GM12878 (cell line): ENCODE data around the gene BMP7. TPM values are rescaled to one million over a fixed set of nuclear protein-coding genes. Genes with fewer than 3 reads are reported as not detected.

ENCODE experiments used
- ATAC-seq: fragments of 200-7000 bp; cut with Tn5 transposase; 3 replicates; pipeline ENCODE4 v1.9.1; 2020; ENCODE audit warnings: mild to moderate bottlenecking, moderate library complexity
- BruUV-seq: library from RNA; stranded (reverse); fragments of 400-500 nt; replicated peaks from 2 replicates; lab custom pipeline; 2021; lab: Mats Ljungman, UMichigan
- CTCF ChIA-PET: fragments of 300-600 bp; sonication (Branson Sonifier 250); formaldehyde crosslinking; extraction: SDS; loops from one replicate; lab custom pipeline; 2021; ENCODE audit warnings: inconsistent platforms; lab: Yijun Ruan, JAX
- POLR2A ChIA-PET: fragments of 350-600 bp; formaldehyde crosslinking; extraction: SDS; loops from one replicate; lab custom pipeline; 2021; ENCODE audit warnings: inconsistent platforms; lab: Charles Lee
- RAD21 ChIA-PET: fragments of 300-600 bp; sonication (Branson Sonifier 250); formaldehyde crosslinking; loops from one replicate; lab custom pipeline; 2023; ENCODE audit warnings: antibody characterized with exemption; ENCODE audit not compliant: unreplicated experiment; lab: Charles Lee
- SMC1A ChIA-PET: fragments of 300-600 bp; sonication (Branson Sonifier 250); formaldehyde crosslinking; loops from one replicate; lab custom pipeline; 2023; ENCODE audit not compliant: unreplicated experiment, uncharacterized antibody; lab: Charles Lee
- DNase-seq: peaks from one replicate; pipeline ENCODE4 v3.0.0-alpha.2; 2011; ENCODE audit warnings: low read depth, low spot score
- FAIRE-seq: peaks from 3 replicates; lab custom pipeline; 2011; peaks lifted over from hg19 to GRCh38; lab: Jason Lieb, UNC
- H2AFZ ChIP-seq: 2 replicates; pipeline ENCODE4 v1.6.0; 2011; ENCODE audit warnings: low read depth, low read length, control low read depth; ENCODE audit not compliant: control insufficient read depth
- H3K27ac ChIP-seq: 2 replicates; pipeline ENCODE4 v1.5.1; 2011; ENCODE audit warnings: control low read depth; ENCODE audit not compliant: control insufficient read depth, insufficient read depth
- H3K27me3 ChIP-seq, 2 experiments: replicated peaks in 1 of 2; 2 replicates each; pipeline versions ENCODE4 v1.6.0 to v1.6.1; 2011; ENCODE audit warnings: low read length in 1 of 2; ENCODE audit not compliant: control insufficient read depth in 2 of 2, insufficient read depth in 2 of 2
- H3K36me3 ChIP-seq, 2 experiments: 2 replicates each; pipeline ENCODE4 v1.5.1; 2011; ENCODE audit warnings: low read length in 1 of 2; ENCODE audit not compliant: control insufficient read depth in 2 of 2, insufficient read depth in 2 of 2
- H3K4me1 ChIP-seq: 2 replicates; pipeline ENCODE4 v1.6.1; 2011; ENCODE audit warnings: mild to moderate bottlenecking, low read length, moderate library complexity, mixed read lengths; ENCODE audit not compliant: control insufficient read depth, insufficient read depth
- H3K4me2 ChIP-seq: 2 replicates; pipeline ENCODE4 v1.6.0; 2011; ENCODE audit warnings: control low read depth; ENCODE audit not compliant: control insufficient read depth, insufficient read depth
- H3K4me3 ChIP-seq: fragments of 200-600 bp; sonication (generic); 2 replicates; pipeline ENCODE4 v1.5.1; 2016
- H3K79me2 ChIP-seq: 2 replicates; pipeline ENCODE4 v1.6.0; 2011; ENCODE audit warnings: low read length; ENCODE audit not compliant: control insufficient read depth, insufficient read depth
- H3K9ac ChIP-seq: 2 replicates; pipeline ENCODE4 v1.8.0; 2011; ENCODE audit warnings: low read length, control low read depth, mixed read lengths; ENCODE audit not compliant: control insufficient read depth, insufficient read depth
- H3K9me3 ChIP-seq: replicated peaks from 3 replicates; pipeline ENCODE4 v1.5.1; 2011; ENCODE audit warnings: mild to moderate bottlenecking, low read length; ENCODE audit not compliant: control insufficient read depth, insufficient read depth
- H4K20me1 ChIP-seq: 2 replicates; pipeline ENCODE4 v1.6.0; 2011; ENCODE audit not compliant: control insufficient read depth, insufficient read depth
- BHLHE40 ChIP-seq, 2 experiments: fragments of 450-650 bp in 1 of 2; IDR thresholded peaks; 2 replicates each; pipeline ENCODE4 v1.6.1; 2011 to 2017; ENCODE audit warnings: low read depth in 2 of 2, borderline replicate concordance in 1 of 2, improper control_type of control experiment in 1 of 2, low read length in 1 of 2, mild to moderate bottlenecking in 1 of 2
- CREM ChIP-seq: IDR thresholded peaks from 2 replicates; pipeline ENCODE4 v1.6.1; 2014; ENCODE audit warnings: antibody characterized with exemption, low read depth
- EGR1 ChIP-seq, 2 experiments: IDR thresholded peaks; 1 replicate in 1 of 2; 2 replicates in 1 of 2; pipeline ENCODE4 v1.6.1; 2011 to 2012; ENCODE audit warnings: low read depth in 2 of 2, low read length in 2 of 2, borderline replicate concordance in 1 of 2, mild to moderate bottlenecking in 1 of 2, moderate library complexity in 1 of 2
- HDAC6 ChIP-seq: fragments of 200-600 bp; sonication (generic); IDR thresholded peaks from one replicate; pipeline ENCODE4 v1.8.0; 2017; ENCODE audit warnings: antibody characterized with exemption; ENCODE audit not compliant: unreplicated experiment
- JUNB ChIP-seq: IDR thresholded peaks from 2 replicates; pipeline ENCODE4 v1.6.1; 2016; ENCODE audit warnings: antibody characterized with exemption, mild to moderate bottlenecking
- MLLT1 ChIP-seq: fragments of 450-650 bp; IDR thresholded peaks from 2 replicates; pipeline ENCODE4 v1.6.1; 2016; ENCODE audit warnings: mild to moderate bottlenecking
- MYC ChIP-seq: IDR thresholded peaks from 2 replicates; pipeline ENCODE4 v1.6.1; 2011; ENCODE audit warnings: mild to moderate bottlenecking, low read length, moderate library complexity, inconsistent platforms; ENCODE audit not compliant: insufficient read depth, insufficient replicate concordance, insufficient read length, severe bottlenecking
- NFXL1 ChIP-seq: fragments of 450-650 bp; IDR thresholded peaks from 2 replicates; pipeline ENCODE4 v1.6.1; 2017; ENCODE audit warnings: antibody characterized with exemption, mild to moderate bottlenecking, borderline replicate concordance
- PAX8 ChIP-seq: fragments of 450-650 bp; IDR thresholded peaks from 2 replicates; pipeline ENCODE4 v1.6.1; 2017; ENCODE audit warnings: mild to moderate bottlenecking, moderate library complexity
- POLR2AphosphoS5 ChIP-seq: IDR thresholded peaks from 2 replicates; pipeline ENCODE4 v1.6.1; 2011; ENCODE audit warnings: mild to moderate bottlenecking, low read length, inconsistent platforms
- RAD21 ChIP-seq: IDR thresholded peaks from 2 replicates; pipeline ENCODE4 v1.6.1; 2011; ENCODE audit warnings: mild to moderate bottlenecking, low read depth, low read length, moderate library complexity; ENCODE audit not compliant: insufficient read depth
- RUNX3 ChIP-seq: IDR thresholded peaks from 2 replicates; pipeline ENCODE4 v1.6.1; 2012; ENCODE audit warnings: low read length, inconsistent platforms
- STAT1 ChIP-seq: fragments of 450-650 bp; conservative IDR thresholded peaks from 2 replicates; pipeline ENCODE4 v1.6.1; 2014; ENCODE audit warnings: antibody characterized with exemption, mild to moderate bottlenecking
- ZNF622 ChIP-seq: fragments of 450-650 bp; IDR thresholded peaks from 2 replicates; pipeline ENCODE4 v1.6.1; 2017; ENCODE audit warnings: mild to moderate bottlenecking, inconsistent platforms
- WGBS: methylation state at CpG from one replicate; pipeline ENCODE4 v1.1.6; 2016; ENCODE audit warnings: low lambda C conversion rate; ENCODE audit not compliant: insufficient replicate concordance, insufficient coverage; ENCODE audit errors: missing lambda C conversion rate; 5-methylcytosine and 5-hydroxymethylcytosine counted together
- in situ Hi-C: fragments of 300-500 bp; cut with MboI; formaldehyde crosslinking; loops from 9 replicates; pipeline ENCODE4 v1.14.3; 2018; ENCODE audit warnings: mixed read lengths
- intact Hi-C: fragments of 100-400 bp; cut with micrococcal nuclease; formaldehyde crosslinking; loops from one replicate; pipeline ENCODE4 v1.14.2; 2022; ENCODE audit not compliant: unreplicated experiment
- polyA plus RNA-seq, 11 experiments: library from polyadenylated mRNA; depleted of rRNA in 4 of 11; unstranded in 6 of 11; stranded (reverse) in 5 of 11; fragments of >200 nt; fragmentation: Nextera tagmentation in 4 of 11; fragmentation: Illumina TruSeq in 1 of 11; extraction: Ambion mirVana in 4 of 11; extraction: Trizol in 1 of 11; gene quantifications; 1 replicate in 1 of 11; 2 replicates in 10 of 11; pipeline versions ENCODE4 v1.2.1 to v1.2.3, GENCODE V29; 2011 to 2016; ENCODE audit warnings: inconsistent platforms in 2 of 11, missing spikeins in 2 of 11, low read depth in 1 of 11
- total RNA-seq, 4 experiments: library from RNA; depleted of rRNA in 3 of 4; stranded (reverse); fragments of >200 nt in 3 of 4; fragmentation: Illumina TruSeq in 1 of 4; extraction: Trizol in 1 of 4; gene quantifications; 2 replicates each; pipeline versions ENCODE4 v1.2.1 to v1.2.3, GENCODE V29; 2013 to 2021

The BMP7 gene
- total and polyA plus RNA-seq, 10 of the 15 experiments (the other 5 are each of a cell fraction or from before 2014, with no cell fraction given): 0.18 to 0.51 (median 0.28) TPM; not detected in 7

DNA sequence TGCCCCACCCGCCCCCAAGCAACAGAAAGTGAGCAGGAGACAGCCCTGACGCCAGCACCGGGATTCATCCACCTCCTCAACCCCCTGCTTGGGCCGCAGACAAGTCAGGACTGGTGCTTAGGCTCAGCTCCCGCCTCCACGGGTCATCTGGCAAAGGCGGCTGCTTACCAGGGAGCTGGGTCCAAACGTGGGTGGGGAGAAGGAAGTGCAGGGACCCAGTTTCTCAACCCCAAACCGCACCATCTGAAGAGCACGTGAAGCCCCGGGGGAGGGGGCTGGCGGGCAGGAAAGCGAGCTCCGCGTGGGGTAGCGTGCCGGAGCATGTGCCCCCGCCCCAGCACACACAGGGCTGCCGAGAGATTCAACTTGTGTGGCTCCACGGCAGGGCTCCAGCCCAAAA lies 87.2 kb downstream of the BMP7 start:
- Histone ChIP-seq H4K20me1 (no peaks in the 10 kb centered on the region), H3K27ac (no peak overlapping the region), H3K36me3 (no peaks in the 10 kb centered on the region), H3K9me3 (no peaks in the 10 kb centered on the region), H3K9ac (no peak overlapping the region), H2AFZ (no peak overlapping the region), H3K79me2 (no peaks in the 10 kb centered on the region), H3K4me1 (peaks cover 3% of the 10 kb centered on the region), H3K4me3 (no peak overlapping the region), H3K4me2 (no peak overlapping the region), H3K27me3 (no peaks in the 10 kb centered on the region; a peak in 2 of 4 replicates)
- ATAC-seq (no peak), DNase-seq (no peak), FAIRE-seq (no peak)
- CTCF ChIA-PET: no interaction called here
- POLR2A ChIA-PET: no interaction called here
- no TSS peak for BruUV-seq
- intact Hi-C loops (no loop called here), in situ Hi-C loops (no loop called here)
- WGBS: 36% methylated on average over 20 of the region's 20 CpGs
- TF ChIP-seq BHLHE40 (IDR thresholded peaks at IDR 0.05; ENCODE audit: borderline replicate concordance in 1 of 2, low read depth in 2 of 2, low read length in 1 of 2) (peak in 1 of 2 experiments; percentile 21; a peak in 1 of 4 replicates), MYC (no peak)
- SMC1A ChIA-PET: no interaction called here
- RAD21 ChIA-PET: no interaction called here

GRCh38 chr20:57178582-57179111 lies 87.8 kb downstream of the BMP7 start:
- Histone ChIP-seq H3K4me3 (no peak overlapping the region), H3K27me3 (no peaks in the 10 kb centered on the region; a peak in 2 of 4 replicates), H3K36me3 (no peaks in the 10 kb centered on the region), H2AFZ (no peak overlapping the region), H3K79me2 (no peaks in the 10 kb centered on the region), H3K27ac (no peak overlapping the region), H3K9me3 (no peaks in the 10 kb centered on the region), H3K4me1 (peaks cover 3% of the 10 kb centered on the region), H3K9ac (no peak overlapping the region), H3K4me2 (no peak overlapping the region), H4K20me1 (no peaks in the 10 kb centered on the region)
- FAIRE-seq (no peak), ATAC-seq (no peak), DNase-seq (no peak)
- POLR2A ChIA-PET: no interaction called here
- 11% methylated on average over 8 of the region's 8 CpGs for WGBS
- intact Hi-C loops: no loop called here
- CTCF ChIA-PET: no interaction called here
- RAD21 ChIA-PET: interaction anchor here (0.5 kb wide), 1 partner anchor 81 kb away, joined by 3 read pairs; no protein-coding TSS in a partner anchor
- no TSS peak for BruUV-seq
- in situ Hi-C loops: no loop called here
- SMC1A ChIA-PET: no interaction called here
- no peak for TF ChIP-seq CREM
- no peak for TF ChIP-seq HDAC6
- TF ChIP-seq NFXL1: no peak
- no peak for TF ChIP-seq RAD21
- no peak for TF ChIP-seq JUNB
- no peak for TF ChIP-seq STAT1
- no peak for TF ChIP-seq PAX8
- no peak for TF ChIP-seq ZNF622
- no peak for TF ChIP-seq EGR1 (IDR thresholded peaks at IDR 0.05; ENCODE audit: borderline replicate concordance in 1 of 2, low read depth in 2 of 2, low read length in 2 of 2)
- no peak for TF ChIP-seq RUNX3
- TF ChIP-seq POLR2AphosphoS5: no peak
- TF ChIP-seq MLLT1: 0 out of 2 replicates have a peak, but pooled peaks have one; percentile 49
